HL-60 (cell line): Measurements from ENCODE around the gene RASL10A.

Source experiments
- POLR2AphosphoS5 ChIP-seq: IDR thresholded peaks from 2 replicates; pipeline ENCODE4 v1.6.1; 2012; ENCODE audit warnings: low read depth
- TF ChIP-seq, protein P1 (sequence below): IDR thresholded peaks from one replicate; pipeline ENCODE4 v1.5.1; 2011; ENCODE audit warnings: low read length, control low read depth, inconsistent platforms; ENCODE audit not compliant: insufficient read depth
- TF ChIP-seq, protein P2 (sequence below): IDR thresholded peaks from 2 replicates; pipeline ENCODE4 v1.6.1; 2012; ENCODE audit warnings: low read depth; ENCODE audit not compliant: insufficient replicate concordance

DNA sequence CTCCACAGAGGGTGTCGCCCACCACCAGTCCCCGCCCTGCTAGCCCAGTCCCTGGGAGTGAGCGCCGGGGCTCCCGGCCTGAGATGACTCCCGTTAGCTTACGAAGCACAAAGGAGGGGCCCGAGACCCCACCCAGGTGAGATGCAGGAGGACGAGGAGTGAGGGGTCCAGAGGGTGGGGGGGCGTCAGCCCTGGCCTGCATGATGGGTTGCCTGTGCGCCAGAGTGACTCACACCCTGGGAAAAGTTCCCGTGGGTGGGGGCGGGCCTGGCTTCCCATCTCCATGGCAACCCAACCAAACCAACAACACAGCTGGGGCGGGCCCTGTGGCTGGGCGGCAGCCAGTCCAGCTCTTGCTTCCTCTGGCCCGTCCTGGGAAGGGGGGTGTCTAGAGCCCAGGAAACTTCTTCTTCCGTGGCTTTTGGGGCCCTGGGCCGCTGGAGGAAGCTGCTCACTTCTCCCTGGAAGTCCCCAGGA, 4.6 kb downstream of the RASL10A start:
- TF ChIP-seq, protein P1, sequence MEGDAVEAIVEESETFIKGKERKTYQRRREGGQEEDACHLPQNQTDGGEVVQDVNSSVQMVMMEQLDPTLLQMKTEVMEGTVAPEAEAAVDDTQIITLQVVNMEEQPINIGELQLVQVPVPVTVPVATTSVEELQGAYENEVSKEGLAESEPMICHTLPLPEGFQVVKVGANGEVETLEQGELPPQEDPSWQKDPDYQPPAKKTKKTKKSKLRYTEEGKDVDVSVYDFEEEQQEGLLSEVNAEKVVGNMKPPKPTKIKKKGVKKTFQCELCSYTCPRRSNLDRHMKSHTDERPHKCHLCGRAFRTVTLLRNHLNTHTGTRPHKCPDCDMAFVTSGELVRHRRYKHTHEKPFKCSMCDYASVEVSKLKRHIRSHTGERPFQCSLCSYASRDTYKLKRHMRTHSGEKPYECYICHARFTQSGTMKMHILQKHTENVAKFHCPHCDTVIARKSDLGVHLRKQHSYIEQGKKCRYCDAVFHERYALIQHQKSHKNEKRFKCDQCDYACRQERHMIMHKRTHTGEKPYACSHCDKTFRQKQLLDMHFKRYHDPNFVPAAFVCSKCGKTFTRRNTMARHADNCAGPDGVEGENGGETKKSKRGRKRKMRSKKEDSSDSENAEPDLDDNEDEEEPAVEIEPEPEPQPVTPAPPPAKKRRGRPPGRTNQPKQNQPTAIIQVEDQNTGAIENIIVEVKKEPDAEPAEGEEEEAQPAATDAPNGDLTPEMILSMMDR: no peak
- TF ChIP-seq, protein P2, sequence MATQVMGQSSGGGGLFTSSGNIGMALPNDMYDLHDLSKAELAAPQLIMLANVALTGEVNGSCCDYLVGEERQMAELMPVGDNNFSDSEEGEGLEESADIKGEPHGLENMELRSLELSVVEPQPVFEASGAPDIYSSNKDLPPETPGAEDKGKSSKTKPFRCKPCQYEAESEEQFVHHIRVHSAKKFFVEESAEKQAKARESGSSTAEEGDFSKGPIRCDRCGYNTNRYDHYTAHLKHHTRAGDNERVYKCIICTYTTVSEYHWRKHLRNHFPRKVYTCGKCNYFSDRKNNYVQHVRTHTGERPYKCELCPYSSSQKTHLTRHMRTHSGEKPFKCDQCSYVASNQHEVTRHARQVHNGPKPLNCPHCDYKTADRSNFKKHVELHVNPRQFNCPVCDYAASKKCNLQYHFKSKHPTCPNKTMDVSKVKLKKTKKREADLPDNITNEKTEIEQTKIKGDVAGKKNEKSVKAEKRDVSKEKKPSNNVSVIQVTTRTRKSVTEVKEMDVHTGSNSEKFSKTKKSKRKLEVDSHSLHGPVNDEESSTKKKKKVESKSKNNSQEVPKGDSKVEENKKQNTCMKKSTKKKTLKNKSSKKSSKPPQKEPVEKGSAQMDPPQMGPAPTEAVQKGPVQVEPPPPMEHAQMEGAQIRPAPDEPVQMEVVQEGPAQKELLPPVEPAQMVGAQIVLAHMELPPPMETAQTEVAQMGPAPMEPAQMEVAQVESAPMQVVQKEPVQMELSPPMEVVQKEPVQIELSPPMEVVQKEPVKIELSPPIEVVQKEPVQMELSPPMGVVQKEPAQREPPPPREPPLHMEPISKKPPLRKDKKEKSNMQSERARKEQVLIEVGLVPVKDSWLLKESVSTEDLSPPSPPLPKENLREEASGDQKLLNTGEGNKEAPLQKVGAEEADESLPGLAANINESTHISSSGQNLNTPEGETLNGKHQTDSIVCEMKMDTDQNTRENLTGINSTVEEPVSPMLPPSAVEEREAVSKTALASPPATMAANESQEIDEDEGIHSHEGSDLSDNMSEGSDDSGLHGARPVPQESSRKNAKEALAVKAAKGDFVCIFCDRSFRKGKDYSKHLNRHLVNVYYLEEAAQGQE: no peak
- no peak for TF ChIP-seq POLR2AphosphoS5
